ENCODE measurements around the gene APMAP.

Gene APMAP

GRCh38 chr20:25025091-25025861 lies 32.7 kb upstream of the APMAP start:
- DNase-seq (ENCODE audit: low spot score) = no peak

GRCh38 chr20:25024171-25024570 lies 31.6 kb upstream of the APMAP start:
- no peak for DNase-seq (ENCODE audit: low spot score)

- DNase-seq (ENCODE audit: low spot score) = no peak
These were observed 30.8 kb upstream of the APMAP start for GRCh38 chr20:25023356-25023755.

- no peak for DNase-seq (ENCODE audit: low spot score)
These were observed 30.1 kb upstream of the APMAP start for GRCh38 chr20:25022680-25023079.

- no peak for DNase-seq (ENCODE audit: low spot score)
These were observed 28.8 kb upstream of the APMAP start for GRCh38 chr20:25021336-25021735.

- DNase-seq (ENCODE audit: low spot score) = no peak
These were observed 28.4 kb upstream of the APMAP start for GRCh38 chr20:25020901-25021301.

- DNase-seq (ENCODE audit: low spot score) = no peak
These were observed 27.8 kb upstream of the APMAP start for GRCh38 chr20:25020345-25020744.

- DNase-seq (ENCODE audit: low spot score) = no peak
These were observed 27.0 kb upstream of the APMAP start for GRCh38 chr20:25019381-25020155.

GRCh38 chr20:25018841-25019240 lies 26.3 kb upstream of the APMAP start:
- no peak for DNase-seq (ENCODE audit: low spot score)

- DNase-seq (ENCODE audit: low spot score) = no peak
These were observed 25.9 kb upstream of the APMAP start for GRCh38 chr20:25018425-25018824.

- DNase-seq (ENCODE audit: low spot score) = no peak
These were observed 24.8 kb upstream of the APMAP start for GRCh38 chr20:25017257-25017803.

- no peak for DNase-seq (ENCODE audit: low spot score)
These were observed 23.9 kb upstream of the APMAP start for GRCh38 chr20:25016471-25016870.

- no peak for DNase-seq (ENCODE audit: low spot score)
These were observed 23.4 kb upstream of the APMAP start for GRCh38 chr20:25015986-25016385.

- DNase-seq (ENCODE audit: low spot score) = no peak
These were observed 22.3 kb upstream of the APMAP start for GRCh38 chr20:25014816-25015215.

GRCh38 chr20:25013478-25014380 lies 21.2 kb upstream of the APMAP start:
- DNase-seq (ENCODE audit: low spot score) = no peak

GRCh38 chr20:25012616-25013189 lies 20.2 kb upstream of the APMAP start:
- no peak for DNase-seq (ENCODE audit: low spot score)

- no peak for DNase-seq (ENCODE audit: low spot score)
These were observed 19.3 kb upstream of the APMAP start for GRCh38 chr20:25011831-25012241.

- no peak for DNase-seq (ENCODE audit: low spot score)
These were observed 18.7 kb upstream of the APMAP start for GRCh38 chr20:25011261-25011660.

- DNase-seq (ENCODE audit: low spot score) = no peak
These were observed 16.9 kb upstream of the APMAP start for GRCh38 chr20:25009218-25010145.

GRCh38 chr20:25008388-25009217 lies 16.1 kb upstream of the APMAP start:
- no peak for DNase-seq (ENCODE audit: low spot score)

Measured in CD4-positive, alpha-beta T cell treated with Interleukin-6 at 100 ng/mL for 8 hours (primary cell).